ENCODE data around the gene SOHLH2.

The SOHLH2 gene

GRCh38 chr13:36214163-36214921 lies at the start of gene SOHLH2:
TSS of gene SOHLH2 (minus strand) at chr13:36214556. CDS start at chr13:36214526, 30 bp downstream.
- DNase-seq, result no peak

- DNase-seq, result no peak
These were observed 47.6 kb upstream of the SOHLH2 start for GRCh38 chr13:36261976-36262375.

GRCh38 chr13:36261011-36261410 lies 46.7 kb upstream of the SOHLH2 start:
- no peak for DNase-seq

- no peak for DNase-seq
These were observed 45.2 kb upstream of the SOHLH2 start for GRCh38 chr13:36259361-36260137.

- DNase-seq, result no peak
These were observed 44.5 kb upstream of the SOHLH2 start for GRCh38 chr13:36258831-36259230.

- DNase-seq, result no peak
These were observed 37.2 kb upstream of the SOHLH2 start for GRCh38 chr13:36251526-36251925.

- no peak for DNase-seq
These were observed 36.7 kb upstream of the SOHLH2 start for GRCh38 chr13:36251017-36251416.

GRCh38 chr13:36248700-36249099 lies 34.3 kb upstream of the SOHLH2 start:
- DNase-seq, result no peak

- no peak for DNase-seq
These were observed 30.6 kb upstream of the SOHLH2 start for GRCh38 chr13:36244990-36245389.

- DNase-seq, result no peak
These were observed 29.7 kb upstream of the SOHLH2 start for GRCh38 chr13:36244073-36244472.

GRCh38 chr13:36242761-36243160 lies 28.4 kb upstream of the SOHLH2 start:
- no peak for DNase-seq

- no peak for DNase-seq
These were observed 16.9 kb upstream of the SOHLH2 start for GRCh38 chr13:36231236-36231635.

GRCh38 chr13:36224730-36225129 lies 10.4 kb upstream of the SOHLH2 start:
- no peak for DNase-seq

GRCh38 chr13:36219883-36220282 lies 5.5 kb upstream of the SOHLH2 start:
- no peak for DNase-seq

- no peak for DNase-seq
These were observed 3.1 kb upstream of the SOHLH2 start for GRCh38 chr13:36217456-36217855.

- no peak for DNase-seq
These were observed 1.6 kb downstream of the SOHLH2 start for GRCh38 chr13:36212789-36213188.

- no peak for DNase-seq
These were observed 2.8 kb downstream of the SOHLH2 start for GRCh38 chr13:36211567-36211966.

- DNase-seq, result no peak
These were observed 3.6 kb downstream of the SOHLH2 start for GRCh38 chr13:36210738-36211137.

- DNase-seq, result no peak
These were observed 6.7 kb downstream of the SOHLH2 start for GRCh38 chr13:36207672-36208071.

GRCh38 chr13:36193151-36193855 lies 21.1 kb downstream of the SOHLH2 start:
- peak; percentile 23 for DNase-seq

GRCh38 chr13:36192166-36192565 lies 22.2 kb downstream of the SOHLH2 start:
- DNase-seq, result no peak

- DNase-seq, result no peak
These were observed 23.6 kb downstream of the SOHLH2 start for GRCh38 chr13:36190771-36191170.

- DNase-seq, result no peak
These were observed 25.9 kb downstream of the SOHLH2 start for GRCh38 chr13:36188441-36188840.

GRCh38 chr13:36183901-36184300 lies 30.5 kb downstream of the SOHLH2 start:
- no peak for DNase-seq
